HG03159 (cell line): ENCODE measurements around the gene ZNF85.
"Not testable (repeated sequence)": the region's sequence is repeated elsewhere in the genome, so short reads cannot be mapped to it uniquely, and the experiment has no call there.

Experiments used
- ATAC-seq: cut with Tn5 transposase; IDR thresholded peaks from one replicate; pipeline ENCODE4 v1.9.1; 2021; ENCODE audit warnings: mild to moderate bottlenecking, moderate library complexity; ENCODE audit not compliant: unreplicated experiment

The ZNF85 gene

DNA sequence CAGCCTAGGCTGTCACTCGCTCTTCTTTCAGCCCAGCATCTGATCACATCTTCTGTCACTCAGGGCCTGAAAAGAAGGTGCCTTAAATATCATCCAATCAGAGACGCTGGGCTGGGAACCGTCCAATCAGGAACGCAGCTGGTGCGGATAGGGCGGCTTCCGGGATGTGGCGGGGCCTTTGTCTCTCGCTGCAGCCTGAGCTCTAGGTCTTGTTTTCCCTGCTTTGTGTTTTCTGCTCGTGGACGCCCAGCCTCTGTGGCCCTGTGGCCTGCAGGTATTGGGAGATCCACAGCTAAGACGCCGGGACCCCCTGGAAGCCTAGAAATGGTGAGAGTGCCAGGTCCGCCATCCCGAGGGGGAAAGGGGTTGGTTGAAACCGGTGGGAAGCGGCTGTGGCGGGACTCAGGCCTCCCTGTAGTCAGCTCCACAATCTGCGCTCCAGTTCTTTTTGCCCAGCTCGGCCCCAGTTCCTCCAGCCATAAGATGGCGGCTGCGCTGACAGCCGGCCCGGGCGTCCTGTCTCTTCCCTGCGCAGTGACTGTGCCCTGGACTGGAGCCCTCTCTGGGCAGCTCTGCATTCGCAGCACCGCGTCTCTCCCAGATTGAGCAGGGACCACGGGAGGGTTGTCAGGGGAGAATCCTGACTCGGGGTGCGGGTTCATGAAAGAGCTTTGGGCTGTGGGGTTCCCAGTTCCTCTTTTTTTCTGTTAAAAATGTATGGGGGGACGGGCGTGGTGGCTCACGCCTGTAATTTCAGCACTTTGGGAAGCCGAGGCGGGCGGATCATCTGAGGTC, at the start of gene ZNF85:
ZNF85 (plus strand) TSS at position 175 of the 795 bp plus-strand sequence; CDS start at position 325, 150 bp downstream.
- ATAC-seq = peak; percentile 99

GRCh38 chr19:20879501-20879900, 43.5 kb upstream of the ZNF85 start:
- ATAC-seq = no peak

GRCh38 chr19:20912973-20913372, 10.1 kb upstream of the ZNF85 start:
- no peak for ATAC-seq

- ATAC-seq = no peak
These were observed 2.4 kb downstream of the ZNF85 start for GRCh38 chr19:20925481-20925880.

- ATAC-seq = no peak
These were observed 3.7 kb downstream of the ZNF85 start for GRCh38 chr19:20926796-20927195.

DNA sequence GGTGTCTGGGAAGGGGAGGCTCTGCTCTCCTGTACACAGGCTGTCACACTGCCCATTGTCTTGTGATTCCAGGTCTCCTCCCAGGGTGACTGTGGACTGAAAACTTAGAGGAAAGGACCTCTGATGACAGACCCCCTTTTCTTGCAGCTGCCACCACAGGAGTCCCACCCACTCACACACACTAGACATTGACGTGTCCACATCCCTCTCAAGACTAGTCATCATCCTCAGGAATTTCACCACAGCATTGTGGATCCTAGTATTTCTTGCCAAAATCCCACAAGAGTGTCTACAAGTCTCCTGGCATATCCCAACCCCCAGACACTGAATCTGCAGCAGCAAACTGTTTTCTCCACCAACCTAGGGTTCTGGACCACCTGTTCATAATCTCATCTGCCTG, 5.3 kb downstream of the ZNF85 start:
- no peak for ATAC-seq

DNA sequence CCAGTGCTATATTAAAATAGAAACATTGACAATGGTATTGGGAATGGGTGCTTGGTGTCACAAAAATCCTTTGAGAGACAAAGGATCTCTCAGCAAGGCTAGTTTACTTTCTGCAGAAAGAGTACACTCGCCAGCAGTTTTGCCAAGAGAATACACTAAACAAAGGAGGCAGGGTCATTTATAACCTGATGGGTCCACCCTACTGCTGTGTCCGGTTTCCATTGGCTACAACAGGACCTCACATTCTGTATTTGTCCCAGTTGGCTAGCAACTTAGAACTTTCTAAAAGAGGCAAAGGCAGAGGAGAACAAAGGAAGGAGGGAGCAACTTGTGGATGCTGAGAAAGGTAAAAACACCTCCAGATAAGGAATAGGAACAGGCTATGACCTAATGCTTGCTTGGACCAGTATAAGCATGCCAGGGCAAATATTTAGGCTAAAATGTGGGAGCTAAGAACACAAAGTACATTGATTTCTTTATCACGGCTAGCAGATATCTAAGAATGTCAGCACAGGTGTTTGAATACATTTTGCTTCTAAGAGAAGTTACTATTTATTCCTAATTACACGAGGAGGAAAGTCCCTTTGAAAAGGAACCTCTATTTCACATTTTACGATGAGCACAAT, 13.4 kb downstream of the ZNF85 start:
- ATAC-seq = not testable (repeated sequence)

GRCh38 chr19:20952561-20953095, 29.6 kb downstream of the ZNF85 start:
- not testable (repeated sequence) for ATAC-seq

DNA sequence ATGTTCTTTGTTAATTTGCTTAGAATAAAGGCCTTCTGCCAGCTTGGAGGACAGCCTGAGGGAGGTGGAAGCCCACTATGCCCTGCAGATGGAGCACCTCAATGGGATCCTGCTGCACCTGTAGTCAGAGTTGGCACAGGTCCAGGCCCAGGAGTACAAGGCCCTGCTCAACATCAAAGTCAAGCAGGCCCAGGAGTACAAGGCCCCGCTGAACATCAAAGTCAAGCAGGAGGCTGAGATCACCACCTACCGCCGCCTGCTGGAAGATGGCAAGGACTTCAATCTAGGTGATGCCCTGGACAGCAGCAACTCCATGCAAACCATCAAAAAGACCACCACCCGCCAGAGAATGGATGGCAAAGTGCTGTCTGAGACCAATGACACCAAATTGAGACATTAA, 41.7 kb downstream of the ZNF85 start:
- ATAC-seq = no peak

DNA sequence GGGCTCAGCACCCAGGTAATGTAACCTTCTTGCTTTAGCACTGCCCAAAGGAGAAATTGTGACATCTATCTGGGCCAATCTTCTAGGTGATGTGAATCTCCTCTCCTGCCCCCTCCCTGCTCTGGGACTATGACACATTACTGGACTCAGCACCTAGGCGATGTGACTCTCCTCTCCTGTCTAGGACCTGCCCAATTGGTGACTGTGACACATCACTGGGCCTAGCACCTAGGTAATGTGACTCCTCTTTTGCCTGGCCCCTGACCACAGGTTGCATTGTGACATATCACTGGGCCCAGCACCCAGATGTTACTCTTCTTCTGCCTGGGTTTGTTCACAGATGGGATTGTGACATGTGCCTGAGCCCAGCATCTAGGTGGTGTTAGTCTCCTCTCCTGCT, 45.0 kb downstream of the ZNF85 start:
- no peak for ATAC-seq

GRCh38 chr19:20969498-20969897, 46.4 kb downstream of the ZNF85 start:
- ATAC-seq = no peak

GRCh38 chr19:20969898-20970297, 46.8 kb downstream of the ZNF85 start:
- no peak for ATAC-seq

- not testable (repeated sequence) for ATAC-seq
These were observed 69.7 kb downstream of the ZNF85 start for GRCh38 chr19:20992788-20993187.

DNA sequence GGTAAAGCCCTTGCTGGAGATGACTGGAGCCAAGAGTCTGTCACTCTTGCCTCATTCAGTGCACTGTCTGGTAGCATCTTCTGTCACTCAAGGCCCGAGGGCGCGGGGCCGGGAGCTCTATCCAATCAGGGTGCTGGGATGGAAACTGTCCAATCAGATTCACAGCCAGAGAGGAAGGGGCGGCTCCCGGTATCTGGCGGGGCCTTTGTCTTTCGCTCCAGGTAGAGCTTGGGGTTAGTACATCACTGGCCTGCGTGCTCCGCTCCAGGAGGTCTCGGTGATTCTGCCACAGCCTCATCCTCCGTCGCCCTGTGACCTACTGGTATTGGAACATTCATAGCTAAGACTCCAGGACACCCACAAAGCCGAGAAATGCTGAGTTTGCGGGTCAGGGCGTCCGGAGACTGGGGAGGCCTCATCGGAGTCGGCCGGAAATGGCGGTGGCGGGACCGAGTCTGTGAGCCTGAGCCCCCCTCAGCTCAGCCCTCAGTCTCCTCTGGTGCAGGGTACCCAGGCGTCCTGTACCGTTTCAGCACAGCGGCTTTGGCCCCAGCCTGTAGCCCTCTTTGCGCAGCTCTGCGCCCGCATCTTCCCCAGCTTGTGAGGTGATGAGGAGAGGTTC, 76.8 kb downstream of the ZNF85 start:
- ATAC-seq = peak; percentile 99
